Neural cell (in vitro differentiated cells): ENCODE data around the gene BBS12. TPM values are rescaled to one million over a fixed set of nuclear protein-coding genes. Genes with fewer than 3 reads are reported as not detected.

Source experiments
- H2AFZ ChIP-seq: fragments of 200-600, 300-800 bp; sonication (generic), shearing (Covaris generic); 2 replicates; pipeline ENCODE4 v1.6.0; 2014; ENCODE audit warnings: low read depth, mild to moderate bottlenecking, antibody characterized with exemption, low read length, moderate library complexity
- H3F3A ChIP-seq: fragments of 200-600 bp; shearing (Covaris generic); 2 replicates; pipeline ENCODE4 v1.6.1; 2016; ENCODE audit warnings: mild to moderate bottlenecking, moderate library complexity, mixed read lengths, antibody characterized with exemption, low read length; ENCODE audit not compliant: insufficient read depth, poor library complexity, severe bottlenecking
- H3K27ac ChIP-seq: fragments of 200-600, 300-800 bp; sonication (generic), shearing (Covaris generic); 2 replicates; pipeline ENCODE4 v1.5.1; 2014; ENCODE audit warnings: mild to moderate bottlenecking, low read length, moderate library complexity
- H3K27me3 ChIP-seq: fragments of 300-800, 200-600 bp; sonication (generic), shearing (Covaris generic); 2 replicates; pipeline ENCODE4 v1.6.0; 2014; ENCODE audit warnings: mild to moderate bottlenecking, low read depth, low read length, moderate library complexity; ENCODE audit not compliant: insufficient read depth
- H3K36me3 ChIP-seq: fragments of 300-800, 200-600 bp; sonication (generic), shearing (Covaris generic); 2 replicates; pipeline ENCODE4 v1.5.1; 2014; ENCODE audit warnings: mild to moderate bottlenecking, antibody characterized with exemption, low read length, moderate library complexity; ENCODE audit not compliant: insufficient read depth
- H3K4me2 ChIP-seq: fragments of 300-800, 200-600 bp; sonication (generic), shearing (Covaris generic); 2 replicates; pipeline ENCODE4 v1.6.0; 2014; ENCODE audit warnings: mild to moderate bottlenecking, low read length
- H3K4me3 ChIP-seq: fragments of 300-800, 200-600 bp; sonication (generic), shearing (Covaris generic); 2 replicates; pipeline ENCODE4 v1.5.1; 2014; ENCODE audit warnings: mild to moderate bottlenecking, low read length, moderate library complexity
- H3K79me2 ChIP-seq: fragments of 200-600 bp; shearing (Covaris generic); replicated peaks from 2 replicates; pipeline ENCODE4 v1.6.0; 2014; ENCODE audit warnings: mild to moderate bottlenecking, low read length, moderate library complexity; ENCODE audit not compliant: insufficient read depth
- H3K9ac ChIP-seq: fragments of 300-800, 200-600 bp; sonication (generic), shearing (Covaris generic); 2 replicates; pipeline ENCODE4 v1.6.1; 2016; ENCODE audit warnings: mild to moderate bottlenecking, low read length, mixed read lengths
- H3K9me2 ChIP-seq: fragments of 200-600 bp; shearing (Covaris generic); 2 replicates; pipeline ENCODE4 v1.6.1; 2016; ENCODE audit warnings: mild to moderate bottlenecking, low read length, mixed read lengths; ENCODE audit not compliant: insufficient read depth
- H3K9me3 ChIP-seq: fragments of 200-600, 300-800 bp; sonication (generic), shearing (Covaris generic); 2 replicates; pipeline ENCODE4 v1.6.1; 2016; ENCODE audit warnings: mild to moderate bottlenecking, mixed run types, low read length, moderate library complexity, mixed read lengths
- H4K20me1 ChIP-seq: fragments of 200-600 bp; shearing (Covaris generic); 2 replicates; pipeline ENCODE4 v1.6.1; 2016; ENCODE audit warnings: mild to moderate bottlenecking, mixed run types; ENCODE audit not compliant: insufficient read depth
- EP300 ChIP-seq: fragments of 450-650 bp; conservative IDR thresholded peaks from 2 replicates; pipeline ENCODE4 v1.6.1; 2014; ENCODE audit warnings: antibody characterized with exemption, mild to moderate bottlenecking, moderate library complexity; ENCODE audit not compliant: poor library complexity, severe bottlenecking
- EZH2 ChIP-seq: fragments of 200-600, 300-800 bp; shearing (Covaris generic), sonication (generic); IDR thresholded peaks from 2 replicates; pipeline ENCODE4 v1.6.1; 2014; ENCODE audit warnings: antibody characterized with exemption, low read length, borderline replicate concordance, mild to moderate bottlenecking; ENCODE audit not compliant: insufficient read depth, poor library complexity, severe bottlenecking
- MXI1 ChIP-seq: fragments of 450-650 bp; conservative IDR thresholded peaks from 2 replicates; pipeline ENCODE4 v1.6.1; 2014; ENCODE audit warnings: antibody characterized with exemption, mild to moderate bottlenecking; ENCODE audit not compliant: poor library complexity, severe bottlenecking
- POLR2AphosphoS5 ChIP-seq: IDR thresholded peaks from 2 replicates; pipeline ENCODE4 v1.6.1; 2012
- RAD21 ChIP-seq: fragments of 450-650 bp; conservative IDR thresholded peaks from 2 replicates; pipeline ENCODE4 v1.6.1; 2014; ENCODE audit warnings: antibody characterized with exemption, mild to moderate bottlenecking, moderate library complexity
- SMC3 ChIP-seq: fragments of 450-650 bp; conservative IDR thresholded peaks from 2 replicates; pipeline ENCODE4 v1.6.1; 2014; ENCODE audit warnings: antibody characterized with exemption, mild to moderate bottlenecking, moderate library complexity; ENCODE audit not compliant: poor library complexity
- TAF1 ChIP-seq: IDR thresholded peaks from 2 replicates; pipeline ENCODE4 v1.6.1; 2012; ENCODE audit warnings: low read depth
- polyA plus RNA-seq: library from polyadenylated mRNA; depleted of rRNA; stranded (reverse); fragments of >200 nt; gene quantifications from 2 replicates; pipeline ENCODE4 v1.2.3, GENCODE V29; 2014
- TF ChIP-seq, protein P1 (sequence below): fragments of 450-650 bp; IDR thresholded peaks from 2 replicates; pipeline ENCODE4 v1.5.1; 2014; ENCODE audit warnings: antibody characterized with exemption, mild to moderate bottlenecking, moderate library complexity; ENCODE audit not compliant: poor library complexity, severe bottlenecking
- TF ChIP-seq, protein P2 (sequence below): IDR thresholded peaks from 2 replicates; pipeline ENCODE4 v1.6.1; 2012; ENCODE audit warnings: borderline replicate concordance

Gene BBS12
- polyA plus RNA-seq, 1 donor from 2014 or later, result 3.7 TPM

DNA sequence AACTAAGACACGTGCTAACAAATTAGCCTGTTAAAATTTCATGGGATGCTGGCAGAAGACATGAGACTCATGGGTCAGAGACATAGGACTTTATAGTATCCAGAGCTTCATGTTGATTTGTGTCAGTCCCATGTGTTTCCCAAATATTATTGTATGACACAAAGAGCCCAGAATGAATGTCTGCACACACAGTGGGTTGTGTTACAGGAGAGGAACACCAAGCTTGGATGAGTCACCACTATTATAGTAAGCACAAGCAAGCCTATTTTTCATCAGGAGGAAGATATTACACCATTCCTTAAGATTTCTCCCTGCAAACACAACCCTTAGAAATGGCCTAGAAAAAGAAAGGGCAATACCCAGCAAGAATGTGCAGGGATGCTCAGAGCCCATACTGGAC lies 15.4 kb downstream of the BBS12 start (continued):
- TF ChIP-seq, protein P1, sequence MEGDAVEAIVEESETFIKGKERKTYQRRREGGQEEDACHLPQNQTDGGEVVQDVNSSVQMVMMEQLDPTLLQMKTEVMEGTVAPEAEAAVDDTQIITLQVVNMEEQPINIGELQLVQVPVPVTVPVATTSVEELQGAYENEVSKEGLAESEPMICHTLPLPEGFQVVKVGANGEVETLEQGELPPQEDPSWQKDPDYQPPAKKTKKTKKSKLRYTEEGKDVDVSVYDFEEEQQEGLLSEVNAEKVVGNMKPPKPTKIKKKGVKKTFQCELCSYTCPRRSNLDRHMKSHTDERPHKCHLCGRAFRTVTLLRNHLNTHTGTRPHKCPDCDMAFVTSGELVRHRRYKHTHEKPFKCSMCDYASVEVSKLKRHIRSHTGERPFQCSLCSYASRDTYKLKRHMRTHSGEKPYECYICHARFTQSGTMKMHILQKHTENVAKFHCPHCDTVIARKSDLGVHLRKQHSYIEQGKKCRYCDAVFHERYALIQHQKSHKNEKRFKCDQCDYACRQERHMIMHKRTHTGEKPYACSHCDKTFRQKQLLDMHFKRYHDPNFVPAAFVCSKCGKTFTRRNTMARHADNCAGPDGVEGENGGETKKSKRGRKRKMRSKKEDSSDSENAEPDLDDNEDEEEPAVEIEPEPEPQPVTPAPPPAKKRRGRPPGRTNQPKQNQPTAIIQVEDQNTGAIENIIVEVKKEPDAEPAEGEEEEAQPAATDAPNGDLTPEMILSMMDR, result no peak

DNA sequence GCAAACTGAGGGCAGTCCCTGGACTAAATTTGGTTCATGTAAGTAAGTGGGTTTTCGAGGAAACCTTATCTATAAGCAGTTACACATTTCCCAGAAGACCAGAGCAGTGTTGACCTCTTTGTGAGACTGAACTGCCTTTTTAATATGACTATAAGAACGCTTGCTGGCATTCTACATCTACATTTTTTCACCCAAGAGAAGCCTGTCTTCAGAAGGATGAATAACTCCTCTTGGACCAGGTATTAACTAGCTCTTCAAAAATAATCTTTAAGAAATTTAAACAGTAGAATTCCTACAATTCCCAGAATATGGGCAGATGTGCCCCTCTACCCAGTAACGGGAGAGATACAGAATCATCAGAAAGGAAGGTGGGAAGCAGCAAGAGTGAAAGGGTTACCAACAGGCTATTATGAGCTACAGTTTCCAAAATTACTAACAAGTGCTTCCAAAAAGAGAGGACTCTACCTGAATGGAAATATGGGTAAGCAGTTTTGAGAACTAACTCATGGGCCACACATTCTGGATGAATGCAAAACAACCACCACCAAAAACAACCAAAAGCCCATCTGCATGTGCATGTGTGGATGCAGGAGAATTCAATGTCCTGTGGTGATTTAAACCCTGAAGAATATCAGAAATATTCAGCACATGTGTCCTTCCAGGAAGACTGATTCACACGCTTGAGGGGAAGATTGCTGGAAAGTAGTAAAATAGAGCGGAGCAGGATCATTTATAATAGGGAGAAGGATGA lies 17.4 kb downstream of the BBS12 start:
- Histone ChIP-seq H3K27me3 (no peaks in the 10 kb centered on the region), H2AFZ (no peak overlapping the region), H3K36me3 (no peaks in the 10 kb centered on the region), H3K4me3 (no peak overlapping the region), H3K9me3 (no peaks in the 10 kb centered on the region), H4K20me1 (no peaks in the 10 kb centered on the region), H3K27ac (no peak overlapping the region), H3K9me2 (no peaks in the 10 kb centered on the region), H3F3A (no peaks in the 10 kb centered on the region), H3K9ac (no peak overlapping the region), H3K79me2 (no peaks in the 10 kb centered on the region), H3K4me2 (no peak overlapping the region)
- TF ChIP-seq EZH2 (no peak), RAD21 (no peak), TAF1 (no peak), EP300 (no peak), POLR2AphosphoS5 (no peak), SMC3 (no peak), MXI1 (no peak)
- TF ChIP-seq, protein P1, result no peak
- TF ChIP-seq, protein P2, sequence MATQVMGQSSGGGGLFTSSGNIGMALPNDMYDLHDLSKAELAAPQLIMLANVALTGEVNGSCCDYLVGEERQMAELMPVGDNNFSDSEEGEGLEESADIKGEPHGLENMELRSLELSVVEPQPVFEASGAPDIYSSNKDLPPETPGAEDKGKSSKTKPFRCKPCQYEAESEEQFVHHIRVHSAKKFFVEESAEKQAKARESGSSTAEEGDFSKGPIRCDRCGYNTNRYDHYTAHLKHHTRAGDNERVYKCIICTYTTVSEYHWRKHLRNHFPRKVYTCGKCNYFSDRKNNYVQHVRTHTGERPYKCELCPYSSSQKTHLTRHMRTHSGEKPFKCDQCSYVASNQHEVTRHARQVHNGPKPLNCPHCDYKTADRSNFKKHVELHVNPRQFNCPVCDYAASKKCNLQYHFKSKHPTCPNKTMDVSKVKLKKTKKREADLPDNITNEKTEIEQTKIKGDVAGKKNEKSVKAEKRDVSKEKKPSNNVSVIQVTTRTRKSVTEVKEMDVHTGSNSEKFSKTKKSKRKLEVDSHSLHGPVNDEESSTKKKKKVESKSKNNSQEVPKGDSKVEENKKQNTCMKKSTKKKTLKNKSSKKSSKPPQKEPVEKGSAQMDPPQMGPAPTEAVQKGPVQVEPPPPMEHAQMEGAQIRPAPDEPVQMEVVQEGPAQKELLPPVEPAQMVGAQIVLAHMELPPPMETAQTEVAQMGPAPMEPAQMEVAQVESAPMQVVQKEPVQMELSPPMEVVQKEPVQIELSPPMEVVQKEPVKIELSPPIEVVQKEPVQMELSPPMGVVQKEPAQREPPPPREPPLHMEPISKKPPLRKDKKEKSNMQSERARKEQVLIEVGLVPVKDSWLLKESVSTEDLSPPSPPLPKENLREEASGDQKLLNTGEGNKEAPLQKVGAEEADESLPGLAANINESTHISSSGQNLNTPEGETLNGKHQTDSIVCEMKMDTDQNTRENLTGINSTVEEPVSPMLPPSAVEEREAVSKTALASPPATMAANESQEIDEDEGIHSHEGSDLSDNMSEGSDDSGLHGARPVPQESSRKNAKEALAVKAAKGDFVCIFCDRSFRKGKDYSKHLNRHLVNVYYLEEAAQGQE, result no peak
